CD4-positive, alpha-beta T cell treated with Interleukin-4 for 1 hour (primary cell): Measurements from ENCODE around the gene AP3B1.

Experiments
- DNase-seq, 2 donors: peaks; one replicate each; pipeline ENCODE4 v3.0.0-alpha.2; 2020 to 2022

AP3B1 gene

DNA sequence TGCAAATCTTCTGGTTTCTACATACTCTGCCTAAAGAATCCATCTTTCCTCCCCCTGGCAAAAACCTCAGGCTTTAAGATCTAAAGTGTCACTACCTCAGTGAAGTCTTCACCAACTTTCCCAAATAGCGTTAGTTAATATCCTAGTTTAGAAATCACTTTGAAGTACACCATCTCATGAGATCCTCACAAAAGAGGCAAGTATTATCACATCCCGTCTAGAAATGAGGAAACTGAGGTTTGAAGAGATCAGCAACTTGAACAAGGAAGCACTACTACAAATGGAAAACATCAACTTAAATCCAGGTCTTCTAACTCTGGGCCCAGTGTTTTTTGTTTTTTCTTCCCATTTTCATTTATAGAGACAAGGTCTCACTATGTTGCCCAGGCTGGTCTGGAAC, 4.6 kb downstream of the AP3B1 start:
- no peak for DNase-seq

DNA sequence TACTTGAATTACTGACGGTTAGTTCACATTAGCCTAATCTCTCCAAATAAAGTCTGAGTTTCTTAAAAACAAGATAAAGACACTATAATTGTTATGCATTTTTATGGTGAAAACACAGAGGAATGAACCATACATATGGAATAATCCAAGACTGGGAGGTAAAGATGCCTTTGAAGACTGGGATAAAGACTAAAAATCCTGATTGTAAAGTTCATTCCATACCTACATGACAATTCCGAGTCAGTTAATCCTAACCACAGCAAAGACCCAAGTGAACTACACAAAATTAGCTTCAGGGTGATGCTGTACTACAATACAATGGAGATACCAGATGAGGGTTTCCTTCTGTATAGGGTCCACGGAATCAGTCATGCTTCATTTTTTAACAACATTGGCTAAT, 6.3 kb downstream of the AP3B1 start:
- DNase-seq: no peak

DNA sequence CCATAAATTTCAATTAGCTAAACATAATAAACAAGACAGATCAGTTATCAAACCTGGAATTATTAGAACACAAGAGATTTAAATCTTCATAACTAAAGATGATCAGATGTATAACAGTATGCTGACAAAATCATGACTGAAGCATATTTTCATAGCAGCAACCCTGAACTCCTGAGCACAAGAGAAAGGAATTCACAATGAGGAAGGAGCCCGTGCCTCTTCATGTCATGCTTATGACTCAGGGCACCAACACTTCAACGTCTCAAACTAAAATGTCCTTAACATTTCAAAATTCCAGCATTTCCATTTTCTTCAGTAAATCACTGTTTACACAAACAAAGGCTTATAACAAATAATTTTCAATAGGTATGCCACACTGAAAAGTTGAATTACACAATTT, 6.7 kb downstream of the AP3B1 start:
- DNase-seq: peak in 1 of 2 donors; percentile 12

DNA sequence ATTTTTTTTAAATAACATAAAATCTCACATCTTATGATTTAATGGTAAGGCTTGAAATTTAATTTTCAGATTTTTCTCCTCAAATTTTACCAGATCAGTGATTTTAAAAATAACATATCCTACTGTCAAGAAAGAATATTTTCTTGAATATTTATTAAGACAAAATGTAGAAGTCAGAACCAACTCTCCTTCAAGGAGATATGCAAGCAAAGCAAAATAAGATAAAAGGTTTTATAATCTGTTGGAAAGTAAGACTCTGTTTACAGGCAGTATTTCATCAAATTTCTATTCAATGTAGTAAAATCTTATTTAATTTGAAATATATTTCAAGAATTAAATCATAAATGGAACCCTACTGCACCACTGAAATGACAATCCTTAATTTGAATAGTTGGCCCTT, 7.3 kb downstream of the AP3B1 start:
- DNase-seq: no peak

DNA sequence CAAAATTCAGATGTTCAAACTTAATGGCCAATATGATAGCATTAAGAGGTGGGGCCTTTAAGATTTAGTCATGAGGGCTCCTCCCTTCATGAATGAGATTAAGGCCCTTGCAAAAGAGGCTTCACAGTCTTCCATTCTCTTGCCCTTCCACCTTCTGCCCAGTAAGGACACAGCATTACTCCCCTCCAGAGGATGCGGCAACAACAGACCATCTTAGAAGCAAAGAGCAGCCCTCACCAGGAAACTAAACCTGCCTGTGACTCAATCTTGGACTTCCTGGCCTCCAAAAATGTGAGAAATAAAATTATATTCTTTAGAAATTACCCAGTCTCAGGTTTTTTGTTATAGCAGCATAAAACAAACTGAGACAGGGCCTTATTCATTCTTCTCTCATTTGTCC, 8.2 kb downstream of the AP3B1 start:
- no peak for DNase-seq

DNA sequence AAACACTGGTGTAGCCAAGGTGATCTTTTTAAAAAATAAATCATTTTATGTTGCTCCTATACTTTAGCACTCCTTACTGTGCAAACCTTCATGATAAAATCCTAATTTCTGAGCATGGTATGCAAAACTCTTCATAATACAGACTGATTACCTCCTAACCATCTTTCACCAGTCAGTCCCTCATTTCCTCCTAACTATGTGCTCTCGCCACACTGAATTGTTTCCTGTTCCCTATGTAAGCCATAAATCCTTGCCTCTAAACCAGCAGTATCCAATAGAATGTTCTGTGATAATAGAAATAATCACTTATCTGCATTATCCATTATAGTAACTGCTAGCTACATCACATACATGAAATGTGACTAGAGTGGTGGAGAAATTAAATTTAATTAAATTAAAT, 10.7 kb downstream of the AP3B1 start:
- no peak for DNase-seq

DNA sequence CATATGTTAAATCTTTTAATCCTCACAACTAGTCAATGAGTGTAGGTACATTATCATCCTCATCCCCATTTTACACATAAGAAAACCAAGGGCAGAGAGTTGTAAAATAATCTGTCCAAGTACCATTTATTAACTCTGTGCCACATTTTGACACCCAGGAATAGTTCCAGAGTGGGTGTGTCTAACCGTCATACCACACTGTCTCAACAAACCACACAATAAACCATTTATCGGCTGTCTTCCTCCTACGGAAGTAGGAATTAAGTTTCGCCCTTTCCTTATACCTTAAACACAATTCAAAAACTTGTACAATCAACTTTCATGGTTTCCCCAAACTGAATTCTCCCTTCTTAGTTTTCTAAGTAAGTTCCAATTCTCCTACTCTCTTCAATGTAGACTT, 11.4 kb downstream of the AP3B1 start:
- no peak for DNase-seq

DNA sequence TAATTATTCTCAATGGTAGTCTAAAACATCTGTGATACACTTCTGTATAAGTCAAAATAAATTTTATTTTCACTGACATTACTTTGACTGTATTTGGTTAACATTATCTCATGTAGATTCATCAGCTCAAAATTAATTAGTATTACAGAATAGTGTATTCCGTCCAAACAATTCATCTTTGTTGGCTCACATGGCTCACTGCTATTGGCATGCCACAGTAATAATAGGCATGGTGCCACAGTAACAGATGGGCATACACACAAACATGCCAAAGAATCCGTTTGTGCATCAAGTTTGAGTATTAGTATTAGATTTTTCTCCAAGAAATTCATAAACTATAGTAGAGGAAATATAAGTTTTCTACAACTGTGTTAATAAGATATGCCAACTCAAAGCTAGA, 14.2 kb downstream of the AP3B1 start:
- no peak for DNase-seq

DNA sequence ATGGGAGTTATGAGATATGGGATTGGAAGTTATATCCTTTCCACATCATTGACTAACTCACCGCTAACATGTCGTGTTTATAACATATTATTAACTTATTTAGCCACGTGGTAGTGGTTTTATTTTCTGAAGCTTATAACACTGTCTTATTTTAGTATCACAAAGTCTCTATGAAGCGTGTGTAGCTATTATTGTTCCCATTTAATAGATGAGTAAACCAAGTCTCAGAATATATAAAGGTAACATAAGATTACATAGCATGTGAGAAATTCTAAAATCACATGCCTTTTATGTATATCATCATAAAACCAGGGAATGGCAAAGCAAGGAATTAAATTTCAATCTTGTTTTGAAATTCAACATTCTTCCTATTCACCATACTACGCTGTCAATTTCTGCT, 15.3 kb downstream of the AP3B1 start:
- DNase-seq: no peak

DNA sequence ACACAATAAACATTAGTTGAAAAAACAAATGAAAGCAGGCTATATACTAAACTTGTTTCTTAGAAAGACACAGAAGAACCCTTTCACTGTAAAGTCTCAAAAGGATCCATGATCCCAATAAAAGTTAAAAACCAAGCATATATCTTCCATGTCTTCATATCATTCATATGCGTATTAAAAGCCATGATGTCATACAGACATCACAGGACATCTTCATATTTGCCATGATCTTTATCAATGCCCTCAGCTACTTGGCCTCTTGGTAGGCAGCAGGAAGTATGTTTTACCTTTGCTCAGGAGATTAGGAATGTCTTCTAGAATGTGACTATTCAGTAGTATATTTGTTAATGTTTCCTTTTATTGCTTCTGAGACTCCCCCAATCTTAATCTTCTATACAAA, 16.8 kb downstream of the AP3B1 start:
- no peak for DNase-seq

DNA sequence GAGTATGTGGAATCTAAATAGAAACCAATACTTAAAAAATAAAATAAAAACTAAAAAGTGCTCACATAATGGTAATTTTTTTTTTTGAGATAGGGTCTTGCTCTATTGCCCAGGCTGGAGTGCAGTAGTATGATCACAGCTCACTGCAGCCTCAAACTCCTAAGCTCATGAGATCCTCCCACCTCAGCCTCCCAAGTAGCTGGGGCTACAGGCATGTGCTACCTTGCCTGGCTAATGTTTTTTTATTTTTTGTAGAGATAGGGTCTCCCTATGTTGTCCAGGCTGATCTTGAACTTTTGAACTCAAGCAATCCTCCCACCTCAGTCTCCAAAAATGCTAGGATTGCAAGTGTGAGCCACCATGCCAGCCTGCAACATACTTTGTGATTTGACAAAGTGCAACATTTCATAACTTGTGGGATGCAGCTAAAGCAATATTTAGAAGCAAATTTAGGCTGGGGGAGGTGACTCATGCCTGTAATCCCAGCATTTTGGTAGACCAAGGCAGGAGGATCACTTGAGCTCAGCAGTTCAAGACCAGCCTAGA, 18.4 kb downstream of the AP3B1 start:
- DNase-seq: no peak

DNA sequence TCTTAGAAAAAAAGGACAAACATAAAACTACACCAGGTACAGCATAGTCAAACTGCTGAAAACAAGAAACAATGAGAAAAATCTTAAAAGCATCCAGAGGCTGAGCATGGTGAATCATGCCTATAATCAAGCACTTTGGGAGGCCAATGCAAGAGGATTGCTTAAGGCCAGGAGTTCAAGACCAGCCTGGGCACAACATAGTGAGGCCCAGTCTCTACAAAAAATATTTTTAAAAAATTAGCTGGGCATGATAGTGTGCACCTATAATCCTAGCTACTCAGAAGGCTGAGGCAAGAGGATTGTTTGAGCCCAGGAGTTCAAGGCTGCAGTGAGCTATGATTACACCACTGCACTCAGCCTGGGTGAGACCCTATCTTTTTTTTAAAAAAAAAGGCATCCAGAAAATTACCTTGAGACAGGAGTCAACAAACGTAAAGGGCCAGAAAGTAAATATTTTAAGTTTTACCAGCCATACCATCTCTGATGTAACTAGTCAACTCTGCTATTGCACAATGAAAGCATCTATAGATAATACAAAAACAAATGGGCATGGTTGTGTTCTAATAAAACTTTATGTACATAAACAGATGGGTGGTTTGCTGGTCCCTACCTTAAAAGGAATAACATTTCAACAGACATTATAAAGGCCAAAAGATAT, 19.8 kb downstream of the AP3B1 start:
- no peak for DNase-seq

DNA sequence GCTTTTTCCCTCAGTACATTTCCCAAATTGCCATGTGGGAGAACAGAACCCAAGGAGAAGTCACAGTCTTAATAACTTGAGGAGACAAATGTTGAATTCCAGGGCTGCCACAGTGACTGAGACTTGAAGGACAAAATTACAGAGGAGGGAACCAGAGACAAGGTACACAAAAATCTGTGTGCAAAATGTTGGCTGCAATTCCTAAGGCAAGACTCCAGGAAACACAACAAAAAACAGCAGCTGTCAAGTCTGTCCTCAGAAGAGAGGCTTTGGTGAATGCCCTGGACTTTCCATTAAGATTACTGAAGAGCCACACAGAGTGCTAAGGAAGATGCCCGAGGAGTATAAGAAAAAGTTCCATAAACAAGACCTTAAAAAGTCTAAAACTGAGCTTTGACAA, 21.1 kb downstream of the AP3B1 start:
- DNase-seq: no peak

DNA sequence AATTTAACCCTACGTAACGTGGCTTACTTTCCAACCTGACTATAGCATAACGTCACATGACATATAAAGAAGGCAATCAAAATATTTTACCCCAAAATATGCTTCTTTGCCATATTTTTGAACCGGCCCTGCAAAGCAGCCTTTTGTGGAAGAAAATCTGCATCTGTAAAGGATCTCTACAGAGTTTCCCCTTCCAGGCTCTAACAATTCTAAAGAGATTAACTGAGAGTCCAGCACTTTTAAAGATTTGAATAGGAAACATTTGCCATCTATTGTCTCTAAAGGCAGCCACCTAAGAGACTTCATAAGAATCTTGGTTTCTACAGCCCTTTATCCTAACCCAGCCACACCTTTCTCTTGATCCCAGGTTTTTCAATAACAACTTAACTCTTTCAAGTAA, 22.7 kb downstream of the AP3B1 start:
- no peak for DNase-seq

DNA sequence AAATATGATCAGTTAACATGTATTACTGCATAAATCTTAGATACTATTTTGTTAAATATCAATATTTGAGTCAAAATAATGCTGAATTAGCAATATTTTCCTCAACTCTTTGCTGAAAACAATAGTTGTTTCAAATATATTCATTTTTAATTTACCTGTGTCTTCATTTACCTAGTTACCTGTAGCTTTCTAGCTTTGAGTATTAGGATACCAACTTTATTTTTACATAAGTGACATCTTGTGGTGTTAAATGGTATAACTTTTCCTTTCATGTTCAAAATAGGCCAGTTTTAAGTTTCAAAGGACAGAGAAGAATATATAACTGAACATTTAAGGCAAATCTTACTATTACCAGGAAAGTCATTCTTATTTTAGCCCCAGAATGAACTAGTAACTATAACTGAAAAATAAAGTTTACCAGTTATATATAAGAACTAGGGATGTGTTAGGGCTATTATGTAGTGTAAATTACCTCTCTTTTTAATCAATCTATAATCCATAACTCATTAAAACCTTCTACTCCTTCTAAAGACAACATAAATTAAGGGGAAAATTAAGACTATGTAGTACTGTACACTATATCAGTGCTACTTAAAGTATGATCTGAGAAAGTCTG, 25.3 kb downstream of the AP3B1 start:
- peak in 1 of 2 donors; percentile 48 for DNase-seq

DNA sequence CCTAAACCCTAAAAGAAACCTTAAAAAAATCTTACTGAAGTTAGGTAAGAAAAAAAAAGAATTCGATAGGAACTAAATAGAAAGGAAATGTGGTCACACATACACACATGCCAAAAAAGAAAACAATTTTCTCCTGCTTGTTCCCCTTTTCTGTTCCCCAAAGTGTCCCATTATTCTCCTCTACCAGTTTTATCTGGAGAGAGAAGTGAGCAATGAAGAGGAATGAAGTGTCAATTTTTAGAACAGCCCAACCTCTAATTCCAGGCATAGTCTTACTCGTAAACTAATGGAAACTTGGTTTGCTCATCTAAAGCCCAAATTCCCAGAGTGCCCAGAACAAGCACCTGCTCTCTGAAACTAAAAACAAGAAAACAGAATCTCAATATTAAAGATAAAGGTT, 26.1 kb downstream of the AP3B1 start:
- no peak for DNase-seq

DNA sequence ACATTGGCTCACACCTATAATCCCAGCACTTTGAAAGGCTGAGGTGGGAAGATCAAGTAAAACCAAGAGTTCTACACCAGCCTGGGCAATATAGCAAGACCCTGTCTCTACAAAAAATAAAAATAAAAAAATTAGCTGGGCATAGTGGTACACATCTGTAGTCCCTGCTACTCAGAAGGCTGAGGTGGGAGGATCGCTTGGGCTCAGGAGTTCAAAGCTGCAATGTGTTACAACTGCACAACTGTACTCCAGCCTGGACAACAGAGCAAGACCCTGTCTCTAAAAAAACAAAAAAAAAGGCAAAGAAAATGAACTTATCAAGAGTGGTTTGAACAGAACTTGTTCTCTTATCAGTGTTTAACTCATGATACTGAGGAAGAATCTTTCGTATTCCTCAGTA, 29.3 kb downstream of the AP3B1 start:
- no peak for DNase-seq

DNA sequence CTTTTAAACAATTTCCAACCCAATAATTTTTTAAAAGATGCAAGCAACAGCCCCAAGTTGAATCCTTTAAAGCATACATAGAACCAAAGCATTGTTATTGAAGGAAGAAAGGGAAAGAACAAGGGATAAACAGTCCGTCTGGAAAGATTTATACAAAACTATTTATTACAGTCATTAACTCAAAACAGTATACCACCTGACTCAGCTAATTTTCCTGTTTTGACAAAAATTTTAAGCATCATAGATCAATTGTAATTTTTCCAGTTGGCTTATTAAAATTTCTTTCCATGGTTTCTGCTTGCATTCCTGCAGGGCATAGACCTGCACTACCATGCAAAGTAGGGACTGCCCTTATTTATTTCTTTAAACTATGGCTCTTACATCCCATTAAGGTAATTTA, 29.9 kb downstream of the AP3B1 start:
- DNase-seq: no peak

DNA sequence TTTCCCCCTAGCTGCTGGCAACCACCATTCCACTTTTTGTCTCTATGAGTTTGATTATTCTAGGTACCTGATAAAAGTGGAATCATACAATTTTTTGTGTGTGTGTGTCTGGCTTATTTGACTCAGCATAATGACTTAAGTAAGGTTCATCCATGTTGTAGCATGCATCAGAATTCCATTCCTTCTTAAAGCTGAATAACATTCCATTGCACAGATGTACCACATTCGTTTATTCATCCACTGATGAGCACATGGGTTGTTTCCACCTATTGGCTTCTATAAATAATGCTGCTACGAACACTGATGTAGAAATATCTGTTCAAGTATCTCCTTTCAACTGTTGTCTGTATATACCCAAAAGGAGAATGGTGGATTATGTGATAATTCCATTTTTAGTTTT, 33.7 kb downstream of the AP3B1 start:
- no peak for DNase-seq

DNA sequence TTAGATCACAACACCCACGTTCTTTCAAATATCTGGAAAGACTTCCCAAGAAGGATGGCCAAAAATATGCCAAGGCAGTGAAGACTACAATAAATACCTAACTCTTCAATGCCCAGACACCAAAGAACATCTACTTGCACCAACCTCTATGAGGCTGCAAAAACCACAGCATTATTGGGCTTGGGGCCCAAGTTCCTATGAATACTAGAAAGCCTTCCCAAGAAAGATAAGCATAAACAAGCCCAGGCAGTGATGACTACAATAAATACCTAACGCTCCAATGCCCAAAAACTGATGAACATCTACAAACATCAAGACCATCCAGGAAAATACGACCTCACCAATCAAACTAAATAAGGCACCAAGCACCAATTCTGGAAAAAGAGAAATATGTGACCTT, 41.3 kb downstream of the AP3B1 start:
- no peak for DNase-seq

DNA sequence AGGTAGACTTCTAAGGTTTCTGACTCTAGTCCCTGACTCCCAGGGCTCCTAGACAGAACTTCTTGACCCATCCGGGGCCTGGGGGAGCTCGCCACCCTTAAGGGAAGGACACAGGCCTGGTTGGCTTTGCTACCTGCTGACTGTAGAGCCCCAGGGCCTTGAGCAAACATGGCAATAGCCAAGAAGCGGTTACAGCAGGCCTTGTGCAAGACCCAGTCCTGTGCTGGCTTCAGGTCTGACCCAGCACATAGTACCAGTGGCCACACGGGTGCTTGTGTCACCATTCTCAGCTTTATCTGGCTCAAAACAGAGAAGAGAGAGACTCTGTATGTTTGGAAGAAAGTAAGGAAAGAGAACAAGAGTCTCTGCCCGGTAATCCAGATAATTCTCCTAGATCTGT, 41.8 kb downstream of the AP3B1 start:
- DNase-seq: no peak

DNA sequence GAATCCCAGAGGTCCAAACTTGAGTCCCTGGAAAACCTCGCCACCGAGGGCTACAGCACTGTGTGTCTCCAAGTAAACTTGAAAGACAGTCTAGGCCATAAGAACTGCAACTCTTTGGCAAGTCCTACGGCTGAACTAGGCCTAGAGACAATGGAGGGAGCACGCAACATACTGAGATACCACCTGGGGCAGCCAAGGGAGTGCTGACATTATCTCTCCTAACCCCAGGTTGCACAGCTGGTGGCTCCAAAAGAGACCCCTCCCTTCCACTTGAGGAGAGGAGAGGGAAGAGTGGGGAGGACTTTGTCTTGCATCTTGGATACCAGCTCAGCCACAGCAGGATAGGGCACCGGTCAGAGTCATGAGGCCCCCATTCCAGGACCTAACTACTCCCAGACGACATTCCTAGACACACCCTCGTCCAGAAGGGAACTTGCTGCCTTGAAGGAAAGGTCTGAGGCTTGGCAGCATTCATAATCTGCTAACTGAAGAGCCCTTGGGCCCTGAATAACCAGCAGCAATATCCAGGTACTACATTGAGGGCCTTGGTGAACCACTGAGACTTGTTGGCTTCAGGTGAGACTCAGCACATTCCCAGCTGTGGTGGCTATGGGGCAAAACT, 42.7 kb downstream of the AP3B1 start:
- DNase-seq: no peak

DNA sequence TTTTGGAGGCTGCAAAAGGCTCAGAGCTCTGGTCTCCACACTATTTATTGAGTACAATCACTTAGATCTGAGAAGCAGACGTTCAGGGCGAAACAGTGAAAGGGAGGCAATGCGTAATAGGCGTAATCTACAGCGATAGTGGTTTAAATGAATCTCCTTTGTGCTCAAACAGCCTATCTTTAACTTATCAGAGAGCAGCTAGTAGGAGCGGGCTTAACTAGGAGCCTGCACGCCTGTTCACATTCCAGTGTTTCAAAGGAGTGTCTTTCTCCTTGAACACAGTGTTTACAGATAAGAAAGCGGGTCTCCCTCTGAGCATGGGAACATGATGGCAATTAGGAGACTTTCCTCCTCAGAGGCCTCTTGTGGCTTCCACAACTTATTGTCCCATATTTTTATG, 49.4 kb downstream of the AP3B1 start:
- no peak for DNase-seq

DNA sequence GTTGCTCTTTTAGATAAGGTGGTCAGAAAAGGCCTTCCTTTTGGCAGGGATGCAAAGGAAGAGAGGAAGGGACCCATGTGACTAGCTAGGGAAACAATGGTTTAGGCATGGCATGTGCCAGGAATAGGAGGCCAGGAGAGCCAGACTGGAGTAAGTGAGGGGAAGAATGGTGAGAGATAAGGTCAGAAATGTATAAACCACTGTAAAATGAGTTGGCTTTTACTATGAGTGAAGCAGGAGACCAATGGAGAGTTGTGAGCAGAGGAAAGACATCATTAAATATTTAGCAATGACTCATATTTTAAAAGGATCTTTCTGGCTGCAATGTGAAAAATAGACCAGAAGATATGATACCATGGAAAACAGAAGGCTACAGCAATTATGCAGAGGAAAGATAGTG, 50.9 kb downstream of the AP3B1 start:
- DNase-seq: no peak

DNA sequence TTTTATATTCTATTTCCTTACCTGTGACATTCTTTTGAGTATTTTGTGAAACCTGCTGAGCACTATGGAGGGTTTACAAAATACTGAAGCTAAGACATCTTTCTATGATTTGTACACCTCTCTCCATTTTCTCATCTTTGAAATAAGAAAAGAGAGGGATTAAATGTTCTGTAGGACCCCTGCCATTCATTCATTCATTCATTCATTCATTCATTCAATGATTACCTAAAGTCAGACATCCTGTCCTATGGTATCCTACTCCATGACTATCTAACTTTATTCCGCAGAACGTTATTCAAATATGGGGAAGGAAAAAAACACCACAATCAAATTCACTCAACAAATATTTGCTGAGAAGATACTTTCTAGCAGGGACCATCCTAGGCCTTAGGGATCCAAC, 51.4 kb downstream of the AP3B1 start:
- DNase-seq: no peak
